Smooth muscle cell (in vitro differentiated cells): ENCODE results near the gene ASAP3. TPM values are rescaled to one million over a fixed set of nuclear protein-coding genes. Genes with fewer than 3 reads are reported as not detected.

ENCODE experiments used
- DNase-seq: peaks from one replicate; lab custom pipeline; 2025; ENCODE audit not compliant: unreplicated experiment; lab: John Stamatoyannopoulos, UW
- H2AFZ ChIP-seq: fragments of 200-600 bp; sonication (generic); 2 replicates; pipeline ENCODE4 v1.6.0; 2016; ENCODE audit warnings: antibody characterized with exemption, low read depth, mild to moderate bottlenecking
- H3F3A ChIP-seq: fragments of 200-600 bp; sonication (generic); 2 replicates; pipeline ENCODE4 v1.6.0; 2017; ENCODE audit warnings: antibody characterized with exemption, low read depth
- H3K27ac ChIP-seq: fragments of 200-600 bp; sonication (generic); 2 replicates; pipeline ENCODE4 v1.5.1; 2016; ENCODE audit warnings: low read depth, mild to moderate bottlenecking
- H3K27me3 ChIP-seq: fragments of 200-600 bp; sonication (generic); 2 replicates; pipeline ENCODE4 v1.6.1; 2016; ENCODE audit warnings: low read depth, mild to moderate bottlenecking
- H3K36me3 ChIP-seq: fragments of 200-600 bp; sonication (generic); 2 replicates; pipeline ENCODE4 v1.5.1; 2016; ENCODE audit warnings: low read depth
- H3K4me1 ChIP-seq: fragments of 200-600 bp; sonication (generic); 2 replicates; pipeline ENCODE4 v1.5.1; 2016; ENCODE audit warnings: low read depth
- H3K4me2 ChIP-seq: fragments of 200-600 bp; sonication (generic); 2 replicates; pipeline ENCODE4 v1.6.0; 2016; ENCODE audit warnings: mild to moderate bottlenecking
- H3K4me3 ChIP-seq: fragments of 200-600 bp; sonication (generic); 2 replicates; pipeline ENCODE4 v1.5.1; 2016; ENCODE audit warnings: mild to moderate bottlenecking
- H3K79me2 ChIP-seq: fragments of 200-600 bp; sonication (generic); 2 replicates; pipeline ENCODE4 v1.6.0; 2016; ENCODE audit warnings: low read depth, mild to moderate bottlenecking
- H3K9ac ChIP-seq: fragments of 200-600 bp; sonication (generic); 2 replicates; pipeline ENCODE4 v1.6.0; 2016; ENCODE audit warnings: low read depth
- H3K9me3 ChIP-seq: fragments of 200-600 bp; sonication (generic); replicated peaks from 2 replicates; pipeline ENCODE4 v1.5.1; 2016; ENCODE audit warnings: low read depth
- H4K20me1 ChIP-seq: fragments of 200-600 bp; sonication (generic); 2 replicates; pipeline ENCODE4 v1.6.0; 2016; ENCODE audit warnings: low read depth
- CTCF ChIP-seq: fragments of 200-600 bp; sonication (generic); IDR thresholded peaks from 2 replicates; pipeline ENCODE4 v1.5.1; 2017; ENCODE audit warnings: borderline replicate concordance, mild to moderate bottlenecking, antibody characterized with exemption; ENCODE audit not compliant: insufficient read depth, poor library complexity, severe bottlenecking
- WGBS: methylation state at CpG from one replicate; pipeline ENCODE4 v1.1.7; 2016; ENCODE audit warnings: low lambda C conversion rate; 5-methylcytosine and 5-hydroxymethylcytosine counted together
- polyA plus RNA-seq: library from polyadenylated mRNA; unstranded; fragments of >200 nt; fragmentation: Nextera tagmentation; extraction: Ambion mirVana; gene quantifications from 2 replicates; pipeline ENCODE4 v1.2.1, GENCODE V29; 2016
- total RNA-seq: library from RNA; depleted of rRNA; stranded (reverse); fragments of >200 nt; gene quantifications from 2 replicates; pipeline ENCODE4 v1.2.3, GENCODE V29; 2014

ASAP3 gene
- total and polyA plus RNA-seq, 2 experiments from 2014 or later = 16.3 to 28.9 TPM

GRCh38 chr1:23463286-23463685, 20.7 kb downstream of the ASAP3 start:
- H3K36me3 ChIP-seq = no peaks in the 10 kb centered on the region
- no peaks in the 10 kb centered on the region for H3K27me3 ChIP-seq
- no peak for TF ChIP-seq CTCF
- peaks cover 52% of the 10 kb centered on the region for H4K20me1 ChIP-seq
- no peak overlapping the region for H2AFZ ChIP-seq
- no peaks in the 10 kb centered on the region for H3K79me2 ChIP-seq
- H3K27ac ChIP-seq = no peak overlapping the region
- no peaks in the 10 kb centered on the region for H3K4me1 ChIP-seq
- no peaks in the 10 kb centered on the region for H3F3A ChIP-seq
- DNase-seq = no peak
- H3K9me3 ChIP-seq = no peaks in the 10 kb centered on the region
- no peak overlapping the region for H3K4me3 ChIP-seq
- H3K9ac ChIP-seq = no peak overlapping the region
- 80% methylated on average over 3 of the region's 3 CpGs for WGBS
- H3K4me2 ChIP-seq = no peak overlapping the region

- Histone ChIP-seq H3K4me2 (no peak overlapping the region), H3F3A (no peaks in the 10 kb centered on the region), H4K20me1 (peaks cover 48% of the 10 kb centered on the region), H3K79me2 (no peaks in the 10 kb centered on the region), H3K4me1 (no peaks in the 10 kb centered on the region), H2AFZ (no peak overlapping the region), H3K9ac (no peak overlapping the region), H3K4me3 (no peak overlapping the region), H3K9me3 (no peaks in the 10 kb centered on the region), H3K27me3 (no peaks in the 10 kb centered on the region), H3K36me3 (no peaks in the 10 kb centered on the region), H3K27ac (no peak overlapping the region)
- WGBS = 94% methylated on average over 2 of the region's 2 CpGs
- no peak for TF ChIP-seq CTCF
- no peak for DNase-seq
Observed at GRCh38 chr1:23462766-23463165, 21.2 kb downstream of the ASAP3 start.

DNA sequence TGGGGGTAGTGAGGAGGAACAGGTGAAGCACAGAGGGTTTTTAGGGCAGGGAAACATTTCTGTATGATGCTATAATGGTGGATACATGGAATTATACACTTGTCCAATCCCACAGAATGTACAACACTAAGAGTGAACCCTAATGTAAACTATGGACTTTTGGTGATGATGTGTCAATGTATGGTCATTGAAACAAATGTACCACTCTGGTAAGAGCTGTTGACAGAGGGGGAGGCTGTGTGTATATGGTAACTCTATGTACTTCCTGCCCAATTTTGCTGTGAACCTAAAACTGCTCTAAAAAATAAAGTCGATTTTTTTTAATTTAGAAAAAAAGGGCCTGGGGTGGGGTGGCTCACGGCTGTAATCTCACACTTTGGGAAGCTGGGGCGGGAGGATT, 22.9 kb downstream of the ASAP3 start:
- peaks cover 43% of the 10 kb centered on the region for H4K20me1 ChIP-seq
- H3K4me3 ChIP-seq = no peak overlapping the region
- no peak overlapping the region for H3K9ac ChIP-seq
- DNase-seq = no peak
- no peaks in the 10 kb centered on the region for H3K79me2 ChIP-seq
- no peak overlapping the region for H2AFZ ChIP-seq
- no peak for TF ChIP-seq CTCF
- no peaks in the 10 kb centered on the region for H3F3A ChIP-seq
- H3K9me3 ChIP-seq = no peaks in the 10 kb centered on the region
- H3K36me3 ChIP-seq = no peaks in the 10 kb centered on the region
- no peaks in the 10 kb centered on the region for H3K4me1 ChIP-seq
- no peaks in the 10 kb centered on the region for H3K27me3 ChIP-seq
- WGBS = 92% methylated on average over 3 of the region's 3 CpGs
- no peak overlapping the region for H3K27ac ChIP-seq
- no peak overlapping the region for H3K4me2 ChIP-seq

DNA sequence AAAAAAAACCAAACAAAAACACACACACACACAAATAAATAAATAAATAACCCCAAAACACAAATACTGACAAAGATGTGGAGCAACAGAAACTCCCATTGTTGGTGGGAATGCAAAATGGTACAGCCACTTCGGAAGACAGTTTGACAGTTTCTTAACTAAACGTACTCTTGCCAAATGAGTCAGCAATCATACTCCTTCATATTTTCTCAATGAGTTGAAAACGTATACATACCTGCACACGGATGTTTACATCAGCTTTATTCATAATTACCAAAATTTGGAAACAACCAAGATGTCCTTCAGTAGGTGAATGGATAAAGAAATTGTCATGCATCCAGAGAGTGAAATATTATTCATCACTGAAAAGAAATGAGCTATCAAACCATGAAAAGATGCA, 23.5 kb downstream of the ASAP3 start:
- Histone ChIP-seq H3K4me3 (no peak overlapping the region), H3K27ac (no peak overlapping the region), H3K79me2 (no peaks in the 10 kb centered on the region), H4K20me1 (peaks cover 37% of the 10 kb centered on the region), H3F3A (no peaks in the 10 kb centered on the region), H3K4me2 (no peak overlapping the region), H3K9me3 (no peaks in the 10 kb centered on the region), H3K36me3 (no peaks in the 10 kb centered on the region), H3K9ac (no peak overlapping the region), H3K27me3 (no peaks in the 10 kb centered on the region), H2AFZ (no peak overlapping the region), H3K4me1 (no peaks in the 10 kb centered on the region)
- no peak for TF ChIP-seq CTCF
- no peak for DNase-seq
- 92% methylated on average over 4 of the region's 4 CpGs for WGBS
